LNCaP clone FGC (cell line): ENCODE results near the gene RBM19.

Source experiments
- DNase-seq: peaks from one replicate; pipeline ENCODE4 v3.0.0-alpha.2; 2011; ENCODE audit warnings: low read depth
- H3K4me3 ChIP-seq: 2 replicates; pipeline ENCODE4 v1.5.1; 2011; ENCODE audit warnings: mild to moderate bottlenecking, low read depth, low read length, control low read depth
- CTCF ChIP-seq: IDR thresholded peaks from 2 replicates; pipeline ENCODE4 v1.5.1; 2012; ENCODE audit warnings: mild to moderate bottlenecking; ENCODE audit not compliant: control insufficient read depth, insufficient read depth; ENCODE audit errors: extremely low read depth

Gene RBM19

DNA sequence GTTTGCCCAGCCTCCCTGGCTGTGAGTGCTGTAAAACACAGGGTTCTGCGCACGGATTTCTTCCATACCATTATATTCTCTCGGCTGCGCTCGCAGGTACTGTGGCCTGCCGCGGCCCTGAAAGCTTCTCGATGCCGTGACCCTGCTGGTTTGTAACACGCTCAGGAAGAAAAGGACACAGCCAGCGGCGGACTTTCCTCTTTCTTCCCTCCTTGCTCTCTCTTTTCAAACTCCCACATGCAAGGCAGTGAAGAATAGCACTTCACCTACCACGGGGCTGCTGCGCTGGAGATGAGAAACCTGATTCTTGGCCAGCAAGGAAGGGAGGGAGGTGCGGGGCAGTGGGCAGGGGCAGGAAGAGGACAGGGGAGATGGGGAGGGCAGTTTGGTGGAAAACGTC is 130.2 kb downstream of the RBM19 start:
- DNase-seq = no peak
- no peak overlapping the region for H3K4me3 ChIP-seq
- TF ChIP-seq CTCF = no peak

GRCh38 chr12:113835433-113835832 is 130.7 kb downstream of the RBM19 start:
- no peak for DNase-seq
- H3K4me3 ChIP-seq = no peak overlapping the region
- no peak for TF ChIP-seq CTCF

DNA sequence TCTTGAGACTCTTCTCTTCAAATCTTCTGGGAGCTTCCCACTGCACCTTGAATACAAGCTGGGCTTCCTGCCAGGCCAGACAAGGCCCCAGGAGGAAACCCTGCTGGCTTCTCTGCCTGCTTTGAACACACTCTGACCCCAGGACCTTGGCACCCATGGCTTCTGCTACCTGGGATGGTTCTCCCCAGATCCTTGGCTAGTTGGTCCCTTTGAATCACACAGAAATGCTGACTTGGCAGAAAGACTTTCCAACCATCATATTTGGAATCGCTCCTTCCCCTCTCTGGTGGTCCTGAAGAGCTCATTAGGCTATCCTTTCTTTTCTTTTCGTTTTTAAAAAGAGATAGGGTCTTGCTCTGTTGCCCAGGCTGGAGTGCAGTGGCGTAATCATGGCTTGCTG is 132.7 kb downstream of the RBM19 start:
- no peak for TF ChIP-seq CTCF
- no peak for DNase-seq
- H3K4me3 ChIP-seq = no peak overlapping the region

DNA sequence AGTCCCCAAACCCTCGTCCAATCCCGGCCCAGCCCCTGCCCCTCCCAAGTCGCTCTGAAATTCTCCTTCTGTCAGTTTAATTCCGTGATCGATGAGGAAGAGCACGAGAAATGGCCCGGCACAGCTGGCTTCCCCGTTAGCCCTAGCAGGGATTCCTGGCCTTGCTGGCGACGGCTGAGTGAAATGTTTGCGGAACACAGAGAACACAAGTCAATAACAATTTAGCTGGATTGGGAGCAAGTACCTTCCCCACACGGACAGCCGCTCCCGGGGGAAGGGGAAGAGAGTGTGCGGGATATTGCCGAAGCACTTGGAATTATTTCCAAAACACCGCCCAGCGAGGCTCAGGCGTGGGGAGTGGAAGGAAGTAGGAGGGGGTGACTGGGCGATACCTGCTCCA is 134.6 kb downstream of the RBM19 start:
- no peak overlapping the region for H3K4me3 ChIP-seq
- no peak for TF ChIP-seq CTCF
- DNase-seq = no peak

DNA sequence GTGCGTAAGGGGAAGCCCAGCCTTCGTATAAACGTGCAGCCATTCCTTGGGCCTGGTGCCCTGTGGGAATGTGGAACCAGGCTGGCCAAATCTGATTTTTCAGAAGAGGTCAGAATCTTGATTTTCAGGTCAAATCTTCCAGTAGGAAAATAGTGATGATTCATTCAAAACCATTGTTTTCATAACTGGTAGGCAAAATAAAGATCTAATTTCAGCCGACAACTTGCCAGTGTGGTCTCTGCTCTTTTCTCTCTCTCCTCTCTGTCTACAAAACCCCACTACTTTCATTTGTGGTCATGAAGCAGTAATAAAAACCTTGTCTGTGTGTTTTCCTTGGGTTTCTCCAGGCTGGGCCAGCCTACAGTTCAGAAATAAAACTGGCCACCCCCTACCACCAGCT is 135.1 kb downstream of the RBM19 start:
- H3K4me3 ChIP-seq = no peak overlapping the region
- no peak for DNase-seq
- no peak for TF ChIP-seq CTCF

GRCh38 chr12:113829212-113829611 is 136.9 kb downstream of the RBM19 start:
- no peak for DNase-seq
- H3K4me3 ChIP-seq = no peak overlapping the region
- no peak for TF ChIP-seq CTCF

- TF ChIP-seq CTCF = no peak
- H3K4me3 ChIP-seq = no peak overlapping the region
- no peak for DNase-seq
These were observed 138.5 kb downstream of the RBM19 start for GRCh38 chr12:113827539-113828114.
